Activated CD4-positive, alpha-beta T cell treated with anti-CD3 and anti-CD28 coated beads for 1 hour (primary cell): ENCODE data around the gene TMEM43.

Experiments used
- DNase-seq: peaks from one replicate; pipeline ENCODE4 v3.0.0-alpha.2; 2020

TMEM43 gene

GRCh38 chr3:14138878-14139655 is 14.2 kb downstream of the TMEM43 start:
- DNase-seq, result no peak

- DNase-seq, result no peak
Measured at GRCh38 chr3:14139771-14140170, 14.9 kb downstream of the TMEM43 start.

DNA sequence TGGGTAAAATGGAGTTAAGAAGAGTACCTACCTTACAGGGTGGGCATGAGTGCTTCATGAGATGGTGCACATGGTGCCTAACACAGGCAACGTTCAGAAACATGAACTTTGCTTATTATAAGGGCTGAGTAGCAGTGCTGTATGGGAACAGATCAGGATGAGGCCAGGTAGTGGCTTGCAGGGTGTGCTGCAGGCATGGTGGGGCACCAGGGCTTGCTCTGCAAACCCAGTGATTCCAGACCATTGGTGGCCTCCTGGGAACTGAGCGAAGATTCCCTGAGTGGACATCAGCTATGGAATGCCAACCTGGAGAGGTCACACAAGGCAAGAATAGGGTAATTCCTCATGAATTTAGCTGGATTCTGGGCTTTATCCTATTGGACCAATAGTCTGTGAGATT is 15.8 kb downstream of the TMEM43 start:
- DNase-seq, result no peak

DNA sequence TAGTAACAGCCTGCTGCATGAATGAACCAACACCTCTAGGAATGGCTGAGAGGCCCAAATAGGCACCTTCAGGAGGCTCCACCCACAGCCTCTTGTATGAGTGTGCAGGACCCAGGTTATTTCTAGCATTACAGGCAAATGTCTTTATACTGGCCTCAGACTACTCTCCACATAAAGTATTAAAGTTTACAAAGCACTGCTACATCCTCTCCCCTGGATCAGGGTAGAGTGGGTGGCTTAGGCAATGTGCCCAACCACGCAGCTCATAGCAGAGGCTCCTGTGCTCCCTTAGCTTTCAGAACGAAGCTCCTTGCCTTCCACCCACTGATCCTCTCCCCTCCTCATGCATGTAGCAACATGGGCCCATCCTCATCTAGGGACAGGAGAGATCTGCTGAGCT is 16.3 kb downstream of the TMEM43 start:
- DNase-seq, result no peak

DNA sequence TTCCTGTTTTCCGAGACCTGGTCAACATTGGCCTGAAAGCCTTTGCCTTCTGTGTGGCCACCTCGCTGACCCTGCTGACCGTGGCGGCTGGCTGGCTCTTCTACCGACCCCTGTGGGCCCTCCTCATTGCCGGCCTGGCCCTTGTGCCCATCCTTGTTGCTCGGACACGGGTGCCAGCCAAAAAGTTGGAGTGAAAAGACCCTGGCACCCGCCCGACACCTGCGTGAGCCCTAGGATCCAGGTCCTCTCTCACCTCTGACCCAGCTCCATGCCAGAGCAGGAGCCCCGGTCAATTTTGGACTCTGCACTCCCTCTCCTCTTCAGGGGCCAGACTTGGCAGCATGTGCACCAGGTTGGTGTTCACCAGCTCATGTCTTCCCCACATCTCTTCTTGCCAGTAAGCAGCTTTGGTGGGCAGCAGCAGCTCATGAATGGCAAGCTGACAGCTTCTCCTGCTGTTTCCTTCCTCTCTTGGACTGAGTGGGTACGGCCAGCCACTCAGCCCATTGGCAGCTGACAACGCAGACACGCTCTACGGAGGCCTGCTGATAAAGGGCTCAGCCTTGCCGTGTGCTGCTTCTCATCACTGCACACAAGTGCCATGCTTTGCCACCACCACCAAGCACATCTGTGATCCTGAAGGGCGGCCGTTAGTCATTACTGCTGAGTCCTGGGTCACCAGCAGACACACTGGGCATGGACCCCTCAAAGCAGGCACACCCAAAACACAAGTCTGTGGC is 16.9 kb downstream of the TMEM43 start:
- no peak for DNase-seq

GRCh38 chr3:14142567-14143270 is 17.9 kb downstream of the TMEM43 start:
- DNase-seq, result no peak

DNA sequence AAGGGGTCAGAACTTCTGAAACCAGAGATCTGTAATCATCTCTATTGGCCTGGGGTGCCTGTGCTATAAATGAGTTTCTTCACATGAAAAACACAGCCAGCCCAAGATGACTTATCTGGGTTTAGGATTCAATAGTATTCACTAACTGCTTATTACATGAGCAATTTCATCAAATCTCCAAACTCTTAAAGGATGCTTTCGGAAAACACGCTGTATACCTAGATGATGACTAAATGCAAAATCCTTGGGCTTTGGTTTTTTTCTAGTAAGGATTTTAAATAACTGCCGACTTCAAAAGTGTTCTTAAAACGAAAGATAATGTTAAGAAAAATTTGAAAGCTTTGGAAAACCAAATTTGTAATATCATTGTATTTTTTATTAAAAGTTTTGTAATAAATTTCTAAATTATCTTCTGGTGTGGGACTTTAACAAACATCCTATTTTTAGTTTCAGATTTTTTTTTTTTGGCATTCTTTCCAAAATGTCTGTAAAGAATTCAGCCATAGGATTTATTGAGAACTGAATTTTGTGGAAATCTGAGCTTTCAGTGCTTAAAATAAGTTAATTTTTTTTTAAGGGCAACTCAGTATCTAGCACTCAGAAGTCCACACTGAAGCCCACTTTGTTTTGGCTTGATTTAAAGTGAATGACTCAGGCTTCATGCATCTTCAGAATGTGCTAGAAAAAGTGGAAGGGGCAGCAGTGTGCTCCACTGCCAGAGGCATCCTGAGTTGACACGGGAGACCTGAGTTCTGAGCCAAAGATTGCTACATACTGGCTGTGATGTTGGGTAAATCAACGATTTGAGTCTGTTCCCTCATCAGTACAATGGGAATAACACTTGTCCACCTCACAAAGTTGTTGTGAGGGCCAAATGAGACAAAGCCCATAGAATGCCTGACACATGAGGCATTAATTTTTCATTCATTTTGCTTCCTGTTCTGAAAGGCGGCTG is 18.7 kb downstream of the TMEM43 start:
- no peak for DNase-seq

DNA sequence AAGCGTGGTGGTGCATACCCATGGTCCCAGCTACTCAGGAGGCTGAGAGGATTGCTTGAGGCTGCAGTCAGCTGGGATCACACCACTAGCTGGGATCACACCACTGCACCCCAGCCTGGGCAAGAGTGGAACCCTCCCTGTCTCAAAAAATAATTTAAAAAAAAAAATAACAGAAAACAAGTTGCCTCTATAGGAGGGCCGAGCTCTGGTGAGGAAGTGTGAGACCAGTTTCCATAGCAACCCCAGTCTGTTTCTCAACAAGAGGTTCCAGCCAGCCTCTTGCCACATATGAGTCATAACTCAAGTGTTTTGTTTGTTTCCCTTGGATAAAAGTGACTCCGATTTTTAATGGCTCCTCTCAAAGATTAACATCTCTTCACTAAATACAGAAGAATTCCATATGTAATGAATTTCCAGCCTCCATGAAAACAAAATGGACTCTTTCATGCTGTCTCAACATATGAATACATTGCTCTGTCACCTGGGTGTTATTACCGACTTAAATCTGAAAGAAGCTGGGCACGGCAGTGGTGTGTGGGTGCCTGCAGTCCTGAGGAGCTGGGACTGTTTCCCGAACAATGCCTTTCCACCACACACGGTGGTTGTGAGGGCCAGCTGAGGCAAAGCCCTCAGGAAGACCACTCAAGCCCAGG is 19.7 kb downstream of the TMEM43 start:
- peak; percentile 49 for DNase-seq

GRCh38 chr3:14145236-14145635 is 20.4 kb downstream of the TMEM43 start:
- DNase-seq, result peak; percentile 6

GRCh38 chr3:14145670-14146380 is 21.0 kb downstream of the TMEM43 start:
- DNase-seq, result peak; percentile 7

GRCh38 chr3:14146381-14147065 is 21.7 kb downstream of the TMEM43 start:
- DNase-seq, result no peak

DNA sequence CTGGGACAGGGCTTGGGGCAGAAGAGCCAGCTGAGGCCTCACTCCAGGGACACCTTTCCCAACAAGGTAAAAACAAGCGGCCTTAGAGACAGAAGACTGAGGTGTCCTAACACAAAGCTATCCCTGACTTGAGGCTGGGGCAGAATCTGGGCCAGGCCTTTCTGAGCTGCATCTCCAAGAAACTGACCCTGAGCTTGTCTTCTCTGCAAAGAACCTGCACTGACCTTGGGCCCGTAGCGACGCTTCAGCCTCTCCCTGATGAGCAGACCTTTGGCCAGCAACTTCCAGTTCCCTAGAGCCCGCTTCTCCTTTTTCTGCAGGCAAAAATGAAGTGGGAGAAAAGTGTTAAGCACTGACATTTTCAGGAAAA is 22.2 kb downstream of the TMEM43 start:
- DNase-seq, result peak; percentile 7

DNA sequence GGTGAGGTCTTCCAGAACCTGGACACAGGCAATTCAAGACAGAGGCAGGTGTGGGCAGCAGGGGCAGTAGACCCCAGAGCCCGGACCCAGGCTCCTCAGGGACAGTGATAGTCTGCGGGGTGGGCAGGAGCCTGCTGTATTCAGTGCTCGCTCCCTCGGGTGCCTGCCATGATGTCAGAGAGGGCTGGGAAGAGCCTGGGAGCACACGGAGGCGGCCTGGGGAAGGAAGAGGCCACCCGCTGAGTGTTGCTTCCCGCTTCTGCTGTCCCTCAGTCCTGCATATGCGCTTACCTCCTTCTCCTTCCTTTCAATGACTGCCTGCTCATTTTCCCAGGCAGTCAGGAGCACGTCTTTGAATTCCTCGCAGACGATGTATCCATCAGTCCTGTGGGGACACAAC is 22.8 kb downstream of the TMEM43 start:
- peak; percentile 4 for DNase-seq

GRCh38 chr3:14148041-14148985 is 23.5 kb downstream of the TMEM43 start:
- peak; percentile 7 for DNase-seq

- DNase-seq, result no peak
Measured at GRCh38 chr3:14150078-14150477, 25.2 kb downstream of the TMEM43 start.

GRCh38 chr3:14150491-14151230 is 25.8 kb downstream of the TMEM43 start:
- no peak for DNase-seq

DNA sequence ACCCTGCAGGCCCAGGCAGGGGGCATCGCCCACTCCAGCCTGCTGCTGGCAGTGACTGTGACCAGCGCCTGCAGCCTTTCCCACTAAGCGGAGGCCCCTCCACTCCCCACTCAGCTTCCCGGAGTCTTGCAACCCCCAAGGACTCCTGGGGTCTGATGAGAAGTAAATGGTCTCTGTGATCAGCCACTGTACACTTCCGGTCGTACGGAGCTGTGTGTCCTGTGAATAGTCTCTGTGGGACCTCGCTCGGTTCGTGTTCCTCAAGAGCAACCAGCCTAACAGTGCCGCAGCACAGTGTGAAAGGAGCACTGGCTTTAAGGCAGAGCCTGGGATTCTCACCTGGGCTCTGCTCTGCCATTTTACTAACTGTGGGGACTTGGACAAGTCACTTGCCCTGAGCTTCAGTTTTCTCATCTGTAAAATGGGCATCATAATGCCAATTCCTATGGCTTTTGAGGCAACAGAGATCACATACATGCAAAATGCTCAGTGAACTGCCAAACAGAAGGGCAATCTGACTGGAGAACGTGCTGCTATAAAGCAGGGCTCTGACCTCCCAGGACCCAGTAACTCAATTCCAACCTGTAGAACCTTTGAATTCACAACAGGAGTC is 26.7 kb downstream of the TMEM43 start:
- DNase-seq, result no peak

DNA sequence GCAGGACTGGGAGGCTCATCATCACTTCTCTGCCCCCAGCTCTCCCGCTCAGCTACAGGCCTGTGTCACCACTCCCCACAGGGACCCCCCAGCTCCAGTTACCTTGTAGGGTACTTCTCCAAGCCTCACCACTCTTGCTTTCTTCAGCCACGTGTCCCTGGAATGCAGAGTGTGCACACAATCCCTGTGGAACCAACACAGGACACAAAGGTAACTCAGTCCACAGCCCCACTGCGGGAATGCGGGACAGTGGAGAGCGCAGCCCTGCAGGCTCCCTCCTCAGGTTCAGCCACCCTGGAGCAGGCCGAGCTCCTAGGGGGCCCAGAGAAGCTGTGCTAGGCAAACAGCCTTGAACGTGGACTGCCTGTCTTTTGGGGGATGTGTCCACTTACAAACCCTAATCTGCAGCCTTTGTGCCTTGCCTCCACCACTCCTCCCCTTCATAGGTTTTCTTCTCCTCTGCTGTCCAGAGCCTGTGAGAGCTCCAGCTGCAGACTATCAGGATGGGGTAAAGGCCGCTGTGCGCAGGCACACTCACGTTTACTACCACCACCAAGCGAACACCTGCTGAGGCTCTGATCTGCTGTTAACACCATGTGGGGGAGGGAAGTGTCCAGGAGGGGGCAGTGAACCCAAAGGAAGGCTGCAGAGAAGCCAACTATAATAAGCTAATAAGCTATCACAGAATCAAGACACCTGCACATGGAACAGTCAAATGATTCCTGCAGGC is 27.5 kb downstream of the TMEM43 start:
- no peak for DNase-seq
